GM18951 (cell line): ENCODE measurements around the gene QRICH2.
A peak's percentile ranks its signal among the peaks of the same experiment; 100 is the strongest.
"Not testable (repeated sequence)": the region's sequence is repeated elsewhere in the genome, so short reads cannot be mapped to it uniquely, and the experiment has no call there.

Experiments used
- POLR2A ChIP-seq: IDR thresholded peaks from 4 replicates; pipeline ENCODE4 v1.6.1; 2011; ENCODE audit warnings: mild to moderate bottlenecking; ENCODE audit not compliant: insufficient read length, insufficient read depth; ENCODE audit errors: extremely low read depth
- in situ Hi-C: fragments of 300-500 bp; cut with MboI; formaldehyde crosslinking; loops from one replicate; pipeline ENCODE4 v1.12.0; 2022; ENCODE audit warnings: low sequenced_read_pairs, mixed read lengths, inconsistent platforms; ENCODE audit not compliant: unreplicated experiment

QRICH2 gene, protein sequence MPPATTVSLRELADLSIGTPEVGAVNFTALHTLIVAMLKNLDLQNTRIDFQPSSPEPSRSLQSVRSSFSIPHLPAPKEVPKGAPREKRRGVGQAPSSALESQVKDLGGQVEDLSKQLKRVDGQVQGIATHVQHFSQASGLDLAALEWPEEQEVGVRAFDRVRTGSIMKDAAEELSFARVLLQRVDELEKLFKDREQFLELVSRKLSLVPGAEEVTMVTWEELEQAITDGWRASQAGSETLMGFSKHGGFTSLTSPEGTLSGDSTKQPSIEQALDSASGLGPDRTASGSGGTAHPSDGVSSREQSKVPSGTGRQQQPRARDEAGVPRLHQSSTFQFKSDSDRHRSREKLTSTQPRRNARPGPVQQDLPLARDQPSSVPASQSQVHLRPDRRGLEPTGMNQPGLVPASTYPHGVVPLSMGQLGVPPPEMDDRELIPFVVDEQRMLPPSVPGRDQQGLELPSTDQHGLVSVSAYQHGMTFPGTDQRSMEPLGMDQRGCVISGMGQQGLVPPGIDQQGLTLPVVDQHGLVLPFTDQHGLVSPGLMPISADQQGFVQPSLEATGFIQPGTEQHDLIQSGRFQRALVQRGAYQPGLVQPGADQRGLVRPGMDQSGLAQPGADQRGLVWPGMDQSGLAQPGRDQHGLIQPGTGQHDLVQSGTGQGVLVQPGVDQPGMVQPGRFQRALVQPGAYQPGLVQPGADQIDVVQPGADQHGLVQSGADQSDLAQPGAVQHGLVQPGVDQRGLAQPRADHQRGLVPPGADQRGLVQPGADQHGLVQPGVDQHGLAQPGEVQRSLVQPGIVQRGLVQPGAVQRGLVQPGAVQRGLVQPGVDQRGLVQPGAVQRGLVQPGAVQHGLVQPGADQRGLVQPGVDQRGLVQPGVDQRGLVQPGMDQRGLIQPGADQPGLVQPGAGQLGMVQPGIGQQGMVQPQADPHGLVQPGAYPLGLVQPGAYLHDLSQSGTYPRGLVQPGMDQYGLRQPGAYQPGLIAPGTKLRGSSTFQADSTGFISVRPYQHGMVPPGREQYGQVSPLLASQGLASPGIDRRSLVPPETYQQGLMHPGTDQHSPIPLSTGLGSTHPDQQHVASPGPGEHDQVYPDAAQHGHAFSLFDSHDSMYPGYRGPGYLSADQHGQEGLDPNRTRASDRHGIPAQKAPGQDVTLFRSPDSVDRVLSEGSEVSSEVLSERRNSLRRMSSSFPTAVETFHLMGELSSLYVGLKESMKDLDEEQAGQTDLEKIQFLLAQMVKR (N-terminal part only)

DNA sequence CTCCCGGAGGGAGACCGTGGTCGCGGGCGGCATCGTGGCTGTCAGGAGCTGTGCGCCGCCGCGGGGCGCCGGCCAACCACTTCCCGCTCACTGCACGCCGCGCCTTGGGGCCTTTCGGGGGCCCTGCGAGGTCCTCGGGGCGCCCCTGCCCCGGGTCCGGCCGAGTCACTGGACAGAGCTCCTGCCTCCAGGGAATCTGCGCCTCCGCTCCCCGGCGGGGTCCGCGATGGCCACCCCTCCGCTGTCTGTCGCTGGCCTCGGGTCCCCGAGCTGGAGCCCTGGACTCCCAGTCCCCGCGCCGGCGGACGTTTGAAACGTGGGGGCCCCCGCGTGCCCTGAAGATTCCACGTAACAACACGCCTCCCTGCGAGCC is at the start of gene QRICH2:
TSS of gene QRICH2 (minus strand) at position 311 of the 373 bp plus-strand sequence. CDS start at position 33, 278 bp downstream.
- in situ Hi-C loops = no loop called here

DNA sequence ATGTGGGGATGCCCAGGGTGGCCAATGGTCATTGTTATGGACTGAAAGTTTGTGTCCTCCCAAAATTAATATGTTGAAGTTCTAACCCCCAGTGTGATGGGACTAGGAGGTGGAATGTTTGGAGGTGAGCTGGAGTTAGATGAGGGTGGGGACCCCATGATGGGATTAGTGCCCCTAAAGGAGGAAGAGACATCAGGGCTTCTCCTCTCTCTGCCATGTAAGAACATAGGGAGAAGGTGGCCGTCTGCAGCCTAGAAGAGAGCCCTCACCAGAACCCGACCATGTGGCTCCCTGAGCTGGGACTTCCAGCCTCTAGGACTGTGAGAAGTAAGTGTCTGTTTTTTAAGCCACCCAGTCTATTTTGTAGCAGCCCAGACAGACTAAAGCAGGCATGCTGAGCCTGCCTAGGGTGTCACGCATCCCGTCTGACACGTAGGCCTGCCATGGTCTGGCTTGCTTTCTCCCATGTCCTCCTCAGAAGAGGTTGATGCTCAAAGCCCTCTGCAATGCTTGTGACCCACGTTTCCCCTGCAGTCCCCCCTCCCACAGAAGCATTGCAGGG is 49.6 kb upstream of the QRICH2 start:
- in situ Hi-C loops = no loop called here
- TF ChIP-seq POLR2A = no peak

More for the DNA sequence above, at the start of gene QRICH2:
- TF ChIP-seq POLR2A = no peak

DNA sequence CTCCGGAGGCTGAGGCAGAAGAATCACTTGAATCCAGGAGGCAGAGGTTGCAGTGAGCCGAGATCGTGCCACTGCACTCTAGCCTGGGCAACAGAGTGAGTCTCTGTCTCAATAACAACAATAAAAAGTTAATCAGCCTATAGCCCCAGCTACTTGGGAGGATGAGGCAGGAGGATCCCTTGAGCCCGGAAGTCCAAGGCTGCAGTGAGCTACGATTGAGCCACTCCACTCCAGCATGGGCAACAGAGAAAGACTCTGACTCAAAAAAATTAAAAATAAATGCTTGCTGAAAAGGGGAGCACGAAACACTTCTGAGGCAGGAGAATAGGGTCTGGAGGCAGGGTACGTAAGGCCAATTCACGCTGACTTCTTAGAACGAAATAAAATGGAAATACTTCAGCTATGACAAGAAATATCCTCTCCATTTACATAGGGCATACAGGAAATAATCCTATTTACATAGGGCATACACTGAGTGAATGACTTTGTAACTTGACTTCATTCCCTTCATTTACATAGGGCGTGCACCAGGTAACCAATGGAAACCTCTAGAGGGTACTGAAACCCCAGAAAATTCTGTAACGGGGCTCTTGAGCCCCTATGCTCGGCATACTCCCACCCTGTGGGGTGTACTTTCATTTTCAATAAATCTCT is 48.9 kb upstream of the QRICH2 start:
- no peak for TF ChIP-seq POLR2A
- in situ Hi-C loops = no loop called here

DNA sequence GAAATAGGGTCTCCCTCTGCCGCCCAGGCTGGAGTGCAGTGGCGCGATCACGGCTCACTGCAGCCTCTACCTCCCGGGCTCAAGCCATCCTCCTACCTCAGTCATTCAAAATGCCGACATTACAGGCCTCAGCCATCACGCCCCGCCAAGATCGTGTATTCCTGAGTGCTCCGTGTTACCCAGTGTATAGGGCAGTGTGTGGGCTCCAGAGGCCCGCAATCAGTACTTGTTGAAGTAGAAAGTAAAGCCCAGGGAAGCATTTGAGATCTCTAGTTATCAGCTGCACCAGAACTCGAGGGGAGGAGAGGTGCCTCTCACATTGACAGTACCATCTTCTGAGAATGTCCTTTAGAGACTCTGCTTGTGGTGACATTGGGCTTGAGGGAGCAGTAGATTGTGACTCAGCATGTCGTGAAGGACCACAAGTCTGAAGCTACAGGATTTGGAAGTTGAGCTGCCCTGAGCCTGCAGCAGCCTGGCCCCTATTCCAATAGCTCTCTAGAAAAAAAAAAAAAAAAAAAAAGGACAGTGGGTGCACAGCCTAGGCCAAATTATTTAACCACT is 46.8 kb upstream of the QRICH2 start:
- TF ChIP-seq POLR2A = no peak
- in situ Hi-C loops = no loop called here

DNA sequence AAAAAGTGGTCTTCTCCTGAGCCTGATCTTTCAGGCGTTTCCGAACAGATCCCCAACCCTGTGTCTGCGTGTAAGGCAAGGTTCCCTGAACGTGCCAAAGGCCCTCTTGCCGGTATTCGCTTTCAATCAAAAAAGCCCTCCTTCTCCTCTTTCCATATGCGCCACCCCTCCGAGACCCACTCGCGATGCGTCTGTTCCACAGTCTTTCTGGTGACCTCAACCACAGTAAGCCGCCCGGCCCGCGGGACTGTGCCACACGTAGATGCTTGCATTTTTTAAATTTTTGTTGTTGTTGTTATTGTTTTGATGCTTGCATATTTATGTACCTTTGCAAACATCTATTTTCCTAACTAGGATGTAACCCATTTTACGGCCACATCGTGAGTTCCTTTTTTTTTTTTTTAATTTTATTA is 46.2 kb upstream of the QRICH2 start:
- in situ Hi-C loops = no loop called here
- no peak for TF ChIP-seq POLR2A

DNA sequence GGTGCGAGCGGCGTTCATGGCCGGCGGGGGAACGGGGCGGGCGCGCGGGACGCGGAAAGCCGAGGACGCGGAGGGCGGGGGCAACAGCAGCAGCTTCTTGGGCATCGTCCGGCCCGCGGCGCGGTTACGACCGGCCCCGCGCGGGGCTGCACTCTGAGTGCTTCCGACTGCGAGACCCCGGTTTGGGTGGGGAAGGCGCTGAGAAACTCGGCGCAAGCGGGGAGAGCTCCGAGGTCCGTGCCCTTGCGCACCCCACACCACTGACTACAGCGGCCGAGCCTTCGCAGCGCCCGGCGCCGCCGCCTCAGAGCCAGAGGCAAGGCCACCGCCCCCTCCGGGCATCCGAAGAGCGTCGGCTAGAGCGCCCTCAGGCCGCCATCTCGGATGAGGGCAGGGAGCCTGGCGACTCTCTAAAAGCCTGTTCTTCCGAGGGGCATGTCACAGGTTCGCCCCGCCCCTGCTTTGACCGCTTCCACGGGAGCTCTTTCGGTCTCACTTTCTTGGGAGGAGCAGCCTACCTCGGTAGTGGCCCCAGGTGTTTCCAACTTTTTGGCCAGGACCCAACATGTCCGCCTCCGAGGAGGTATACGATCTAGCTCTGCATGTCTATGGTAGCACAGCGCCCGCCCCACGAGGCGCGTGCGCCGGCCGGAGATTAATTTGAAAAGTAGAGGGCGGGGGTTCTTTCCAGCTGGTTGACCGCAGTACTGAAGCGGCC is 45.7 kb upstream of the QRICH2 start, which contains the start of gene PRPSAP1:
TSS of gene PRPSAP1 (minus strand) at position 318 of the 718 bp plus-strand sequence. CDS start at position 105, 213 bp downstream.
- in situ Hi-C loops = no loop called here
- peak; percentile 95 for TF ChIP-seq POLR2A

DNA sequence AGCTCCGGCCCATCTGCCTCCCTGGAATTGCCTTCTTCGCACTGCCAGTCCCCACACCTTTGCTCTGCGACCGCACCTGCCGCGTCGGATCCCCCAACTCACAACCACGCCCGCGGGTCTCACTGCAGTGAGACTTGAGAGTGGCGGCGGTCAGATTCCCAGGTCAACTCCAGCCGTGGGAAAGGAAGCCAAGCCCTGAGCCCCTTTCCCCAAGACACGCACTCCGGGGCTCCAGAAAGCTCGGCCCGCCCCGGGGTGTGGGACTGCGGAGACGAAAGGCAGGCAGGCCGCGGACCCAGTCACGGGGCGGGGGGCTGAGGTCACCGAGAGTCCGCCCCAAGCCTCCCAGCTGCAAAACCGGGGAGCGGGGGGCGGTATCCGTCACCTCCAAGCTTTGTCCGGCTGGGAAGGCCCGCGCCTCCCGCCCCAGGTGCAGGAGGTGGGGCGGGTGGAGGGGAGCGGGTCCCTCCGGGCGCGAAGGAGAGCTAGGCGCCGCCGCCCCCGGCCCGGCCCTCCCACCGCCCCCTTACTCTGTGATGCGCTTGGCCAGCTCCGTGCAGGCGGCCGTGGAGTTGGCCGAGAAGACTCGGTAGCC is 45.0 kb upstream of the QRICH2 start:
- in situ Hi-C loops = no loop called here
- no peak for TF ChIP-seq POLR2A

DNA sequence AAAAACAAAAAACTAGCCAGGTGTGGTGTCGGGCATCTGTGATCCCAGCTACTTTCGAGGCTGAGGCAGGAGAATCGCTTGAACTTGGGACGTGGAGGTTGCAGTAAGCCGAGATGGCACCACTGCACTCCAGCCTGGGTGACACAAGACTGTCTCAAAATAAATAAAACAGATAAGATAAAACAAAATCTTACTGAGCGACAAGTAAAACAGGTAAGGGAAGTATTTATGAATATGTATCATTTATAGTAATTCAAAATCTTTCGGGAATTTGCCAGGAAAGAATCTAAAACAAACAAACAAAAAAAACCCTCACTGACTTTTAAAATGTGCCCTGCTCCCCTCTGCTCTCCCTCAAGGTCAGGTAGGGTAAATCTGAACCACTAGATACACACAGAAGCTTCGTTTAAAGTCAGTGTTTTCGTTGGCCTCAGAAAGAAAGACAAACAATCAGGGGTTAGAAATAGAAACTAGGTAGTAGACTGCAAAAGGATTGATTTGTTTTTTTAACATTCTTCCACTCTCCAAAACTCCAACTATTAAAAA is 43.5 kb upstream of the QRICH2 start:
- in situ Hi-C loops = no loop called here
- no peak for TF ChIP-seq POLR2A

DNA sequence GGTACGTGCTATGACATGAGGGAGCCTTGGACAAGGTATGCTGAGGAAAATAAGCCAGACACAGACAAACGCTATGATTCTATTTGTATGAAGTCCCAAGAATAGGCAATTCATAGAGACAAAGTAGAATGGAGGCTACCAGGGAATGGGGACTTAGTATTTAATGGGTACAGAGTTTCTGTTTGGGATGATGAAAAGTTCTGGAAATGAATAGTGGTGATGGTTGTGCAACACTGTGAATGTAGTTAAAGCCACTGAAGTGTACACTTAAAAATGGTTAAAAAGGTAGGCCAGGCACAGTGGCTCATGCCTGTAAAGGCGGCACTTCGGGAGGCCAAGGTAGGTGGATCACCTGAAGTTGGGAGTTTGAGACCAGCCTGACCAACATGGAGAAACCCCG is 42.4 kb upstream of the QRICH2 start:
- no peak for TF ChIP-seq POLR2A
- in situ Hi-C loops = no loop called here

DNA sequence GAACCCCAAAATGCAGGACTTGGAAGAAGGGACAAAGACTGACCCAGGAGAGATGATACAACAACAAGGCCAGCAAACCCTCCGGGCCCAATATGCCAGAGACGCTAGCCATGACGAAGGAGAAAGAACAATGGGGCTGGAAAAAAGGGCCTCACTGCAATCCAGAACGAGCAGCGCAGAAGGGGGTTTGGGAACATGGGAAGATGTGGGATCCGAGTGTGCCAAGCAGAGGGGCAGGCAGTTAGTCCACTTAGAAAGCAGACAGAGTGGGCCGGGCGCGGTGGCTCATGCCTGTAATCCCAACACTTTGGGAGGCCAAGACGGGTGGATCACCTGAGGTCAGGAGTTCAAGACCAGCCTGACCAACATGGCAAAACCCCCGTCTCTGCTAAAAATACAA is 38.9 kb upstream of the QRICH2 start:
- in situ Hi-C loops = not testable (repeated sequence)
